ENCODE measurements around the gene DZANK1. TPM values are rescaled to one million over a fixed set of nuclear protein-coding genes. Genes with fewer than 3 reads are reported as not detected.

Gene DZANK1
- total RNA-seq, 4 donors from 2014 or later: 0.18 to 1.0 (median 0.62) TPM

DNA sequence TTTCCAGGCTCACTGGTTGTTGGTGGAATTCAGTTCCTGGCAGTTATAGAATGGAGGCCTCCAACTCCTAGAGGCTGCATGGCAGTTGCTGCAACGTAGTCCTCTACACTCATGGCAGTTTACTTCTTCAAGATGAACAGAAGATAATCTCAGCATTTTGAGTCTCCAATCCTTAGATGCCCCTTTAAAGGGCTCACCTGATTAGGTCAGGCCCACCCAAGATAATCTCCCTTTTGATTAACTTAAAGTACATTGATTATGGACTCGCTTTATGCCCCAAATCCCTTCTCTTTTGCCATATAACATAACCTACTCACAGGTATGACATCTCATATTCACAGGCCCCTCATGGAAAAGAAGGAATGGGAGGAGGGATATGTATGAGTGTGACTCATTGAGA is 102.1 kb downstream of the DZANK1 start:
- Histone ChIP-seq H3K4me3 (no peak overlapping the region), H3K36me3 (no peaks in the 10 kb centered on the region), H3K27me3 (no peaks in the 10 kb centered on the region), H3K9me3 (no peaks in the 10 kb centered on the region), H3K4me1 (no peaks in the 10 kb centered on the region), H3K27ac (no peak overlapping the region)
- TF ChIP-seq POLR2A (IDR thresholded peaks at IDR 0.05): no peak
- TF ChIP-seq, protein P1, sequence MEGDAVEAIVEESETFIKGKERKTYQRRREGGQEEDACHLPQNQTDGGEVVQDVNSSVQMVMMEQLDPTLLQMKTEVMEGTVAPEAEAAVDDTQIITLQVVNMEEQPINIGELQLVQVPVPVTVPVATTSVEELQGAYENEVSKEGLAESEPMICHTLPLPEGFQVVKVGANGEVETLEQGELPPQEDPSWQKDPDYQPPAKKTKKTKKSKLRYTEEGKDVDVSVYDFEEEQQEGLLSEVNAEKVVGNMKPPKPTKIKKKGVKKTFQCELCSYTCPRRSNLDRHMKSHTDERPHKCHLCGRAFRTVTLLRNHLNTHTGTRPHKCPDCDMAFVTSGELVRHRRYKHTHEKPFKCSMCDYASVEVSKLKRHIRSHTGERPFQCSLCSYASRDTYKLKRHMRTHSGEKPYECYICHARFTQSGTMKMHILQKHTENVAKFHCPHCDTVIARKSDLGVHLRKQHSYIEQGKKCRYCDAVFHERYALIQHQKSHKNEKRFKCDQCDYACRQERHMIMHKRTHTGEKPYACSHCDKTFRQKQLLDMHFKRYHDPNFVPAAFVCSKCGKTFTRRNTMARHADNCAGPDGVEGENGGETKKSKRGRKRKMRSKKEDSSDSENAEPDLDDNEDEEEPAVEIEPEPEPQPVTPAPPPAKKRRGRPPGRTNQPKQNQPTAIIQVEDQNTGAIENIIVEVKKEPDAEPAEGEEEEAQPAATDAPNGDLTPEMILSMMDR (IDR thresholded peaks at IDR 0.05 in 4 of 5, conservative IDR thresholded peaks at IDR 0.05 in 1 of 5): no peak
- intact Hi-C loops (cut with DNase I; ENCODE audit: low total_unique reads) (no loop called here), in situ Hi-C loops (cut with MboI; ENCODE audit: low sequenced_read_pairs in 4 of 4) (loop anchor here in 1 of 4 donors (10.0 kb wide), 1 partner anchor 60 kb away; no protein-coding TSS in a partner anchor)
- ATAC-seq: no peak
- no peak for DNase-seq

DNA sequence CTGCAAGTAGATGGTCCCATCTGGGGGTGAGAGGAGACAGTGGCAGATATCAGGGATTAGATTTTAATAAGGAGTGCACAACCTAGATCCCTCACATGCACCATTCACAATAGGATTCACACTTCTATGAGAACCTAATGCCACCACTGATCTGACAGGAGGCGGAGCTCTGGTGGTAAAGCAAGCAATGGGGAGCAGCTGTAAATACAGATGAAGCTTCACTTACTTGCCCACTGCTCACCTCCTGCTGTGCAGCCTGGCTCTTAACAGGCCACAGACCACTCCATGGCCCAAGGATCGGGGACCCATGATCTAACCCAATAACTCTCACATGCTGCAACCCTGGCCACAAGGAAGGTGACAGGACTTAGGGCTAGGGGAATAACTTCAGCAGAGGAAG is 103.1 kb downstream of the DZANK1 start:
- Histone ChIP-seq H3K4me3 (no peak overlapping the region), H3K4me1 (no peaks in the 10 kb centered on the region), H3K9me3 (no peaks in the 10 kb centered on the region), H3K36me3 (no peaks in the 10 kb centered on the region), H3K27ac (no peak overlapping the region), H3K27me3 (no peaks in the 10 kb centered on the region)
- DNase-seq (no peak), ATAC-seq (no peak)
- in situ Hi-C loops (cut with MboI; ENCODE audit: low sequenced_read_pairs in 4 of 4) (loop anchor here in 1 of 4 donors (10.0 kb wide), 1 partner anchor 59 kb away; no protein-coding TSS in a partner anchor), intact Hi-C loops (cut with DNase I; ENCODE audit: low total_unique reads) (no loop called here)
- no peak for TF ChIP-seq POLR2A (IDR thresholded peaks at IDR 0.05)
- TF ChIP-seq, protein P1 (IDR thresholded peaks at IDR 0.05 in 4 of 5, conservative IDR thresholded peaks at IDR 0.05 in 1 of 5): no peak

DNA sequence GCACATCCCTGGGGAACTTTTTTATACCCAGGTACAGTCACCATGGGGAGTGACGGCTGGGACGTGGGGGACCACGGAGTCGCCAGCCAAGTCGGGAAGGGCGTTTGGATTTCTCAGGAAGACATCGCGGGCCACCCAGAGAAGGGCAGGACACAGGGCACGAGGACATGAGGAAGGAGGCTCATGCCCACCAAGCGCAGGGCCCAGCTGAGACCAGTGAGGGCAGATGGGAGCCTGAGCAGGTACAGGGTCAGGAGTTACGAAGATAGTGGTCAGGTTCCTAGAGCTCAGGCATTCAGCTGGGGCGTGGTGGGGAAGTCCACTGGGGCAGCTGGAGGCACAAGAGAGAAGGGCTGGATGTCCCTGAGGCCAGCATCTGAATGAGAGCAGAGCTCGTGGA is 103.9 kb downstream of the DZANK1 start:
- no peaks in the 10 kb centered on the region for H3K27me3 ChIP-seq
- H3K27ac ChIP-seq: no peak overlapping the region
- DNase-seq: no peak
- H3K4me1 ChIP-seq: no peaks in the 10 kb centered on the region
- TF ChIP-seq POLR2A (IDR thresholded peaks at IDR 0.05): no peak
- TF ChIP-seq, protein P1 (IDR thresholded peaks at IDR 0.05 in 4 of 5, conservative IDR thresholded peaks at IDR 0.05 in 1 of 5): no peak
- in situ Hi-C loops (cut with MboI; ENCODE audit: low sequenced_read_pairs in 4 of 4): loop anchor here in 1 of 4 donors (10.0 kb wide), 1 partner anchor 58 kb away; no protein-coding TSS in a partner anchor
- H3K9me3 ChIP-seq: no peaks in the 10 kb centered on the region
- no peaks in the 10 kb centered on the region for H3K36me3 ChIP-seq
- intact Hi-C loops (cut with DNase I; ENCODE audit: low total_unique reads): no loop called here
- ATAC-seq: no peak
- H3K4me3 ChIP-seq: no peak overlapping the region

DNA sequence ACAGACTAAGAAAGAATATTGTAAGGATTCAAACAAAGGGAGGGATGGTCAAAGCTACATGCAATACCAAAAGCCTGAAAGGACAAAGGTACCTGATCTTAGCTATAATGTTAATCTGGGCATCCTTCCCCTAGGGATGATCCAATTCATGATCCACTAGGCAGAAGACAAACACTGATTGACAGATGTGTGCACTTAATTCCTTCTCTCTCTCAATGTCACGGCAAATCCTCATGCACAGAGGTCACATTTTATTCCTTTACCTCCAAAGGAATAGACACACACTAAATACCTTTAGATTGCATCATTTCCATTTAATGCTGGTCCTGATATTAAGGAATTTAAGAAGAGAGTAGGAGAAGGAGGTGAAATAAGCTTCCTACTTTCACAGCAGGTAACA is 105.2 kb downstream of the DZANK1 start:
- ATAC-seq: no peak
- in situ Hi-C loops (cut with MboI; ENCODE audit: low sequenced_read_pairs in 4 of 4): loop anchor here in 1 of 4 donors (10.0 kb wide), 1 partner anchor 57 kb away; no protein-coding TSS in a partner anchor
- intact Hi-C loops (cut with DNase I; ENCODE audit: low total_unique reads): no loop called here
- Histone ChIP-seq H3K4me3 (no peak overlapping the region), H3K36me3 (no peaks in the 10 kb centered on the region), H3K27me3 (no peaks in the 10 kb centered on the region), H3K27ac (no peak overlapping the region), H3K4me1 (no peaks in the 10 kb centered on the region), H3K9me3 (no peaks in the 10 kb centered on the region)
- TF ChIP-seq, protein P1 (IDR thresholded peaks at IDR 0.05 in 4 of 5, conservative IDR thresholded peaks at IDR 0.05 in 1 of 5): no peak
- no peak for TF ChIP-seq POLR2A (IDR thresholded peaks at IDR 0.05)
- DNase-seq: no peak

DNA sequence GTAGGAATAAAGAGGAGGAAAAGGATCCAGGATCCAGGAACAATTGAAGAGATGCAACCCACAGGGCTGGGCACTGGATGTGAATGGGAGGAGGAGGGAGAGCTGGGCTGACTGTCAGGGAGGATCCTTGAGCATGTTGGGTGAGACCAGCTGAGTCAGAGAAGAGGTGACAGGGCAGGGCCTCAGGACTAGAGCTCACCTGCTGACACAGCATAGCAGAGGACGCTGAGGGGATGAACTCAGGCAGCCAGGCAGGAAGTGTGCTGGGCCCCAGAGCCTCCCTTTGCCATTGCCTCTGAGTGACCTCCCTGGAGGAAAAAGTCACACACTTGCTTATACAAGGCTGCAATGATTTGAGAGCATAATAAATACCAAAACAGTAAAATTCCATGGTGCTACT is 106.2 kb downstream of the DZANK1 start:
- H3K4me1 ChIP-seq: no peaks in the 10 kb centered on the region
- H3K27ac ChIP-seq: no peak overlapping the region
- no peaks in the 10 kb centered on the region for H3K27me3 ChIP-seq
- H3K4me3 ChIP-seq: no peak overlapping the region
- intact Hi-C loops (cut with DNase I; ENCODE audit: low total_unique reads) (no loop called here), in situ Hi-C loops (cut with MboI; ENCODE audit: low sequenced_read_pairs in 4 of 4) (loop anchor here in 1 of 4 donors (10.0 kb wide), 1 partner anchor 56 kb away; no protein-coding TSS in a partner anchor)
- no peak for TF ChIP-seq POLR2A (IDR thresholded peaks at IDR 0.05)
- TF ChIP-seq, protein P1 (IDR thresholded peaks at IDR 0.05 in 4 of 5, conservative IDR thresholded peaks at IDR 0.05 in 1 of 5): no peak
- no peaks in the 10 kb centered on the region for H3K9me3 ChIP-seq
- no peak for DNase-seq
- no peak for ATAC-seq
- H3K36me3 ChIP-seq: no peaks in the 10 kb centered on the region
